ENCODE results near the gene MRPL44. TPM values are rescaled to one million over a fixed set of nuclear protein-coding genes. Genes with fewer than 3 reads are reported as not detected.

Gene MRPL44
- total RNA-seq, 4 donors from 2014 or later: 18.3 to 24.7 (median 19.6) TPM

- no peaks in the 10 kb centered on the region for H3K9me3 ChIP-seq
- WGBS: 91% methylated on average over 4 of the region's 4 CpGs
- no peak overlapping the region for H3K27ac ChIP-seq (replicated peaks in 1 of 4)
- no peaks in the 10 kb centered on the region for H3K27me3 ChIP-seq
- no peak overlapping the region for H3K4me3 ChIP-seq
- no peaks in the 10 kb centered on the region for H3K4me1 ChIP-seq
- no peak for DNase-seq (ENCODE audit: extremely low spot score)
- intact Hi-C loops (cut with DNase I): no loop called here
- TF ChIP-seq POLR2A (IDR thresholded peaks at IDR 0.05; ENCODE audit: low read depth): no peak
- TF ChIP-seq EP300 (IDR thresholded peaks at IDR 0.05): no peak
- no peak for TF ChIP-seq CTCF (IDR thresholded peaks at IDR 0.05)
- no peak for TF ChIP-seq POLR2AphosphoS5 (IDR thresholded peaks at IDR 0.05)
- no peaks in the 10 kb centered on the region for H3K36me3 ChIP-seq
Observed at GRCh38 chr2:223978451-223978850, 21.2 kb downstream of the MRPL44 start.

GRCh38 chr2:223979730-223980396 is 22.6 kb downstream of the MRPL44 start:
- 90% methylated on average over 2 of the region's 2 CpGs for WGBS
- no peak overlapping the region for H3K27ac ChIP-seq (replicated peaks in 1 of 4)
- no peaks in the 10 kb centered on the region for H3K9me3 ChIP-seq
- intact Hi-C loops (cut with DNase I): no loop called here
- no peaks in the 10 kb centered on the region for H3K4me1 ChIP-seq
- no peak overlapping the region for H3K4me3 ChIP-seq
- no peak for DNase-seq (ENCODE audit: extremely low spot score)
- H3K36me3 ChIP-seq: peaks cover 0 to 8% (median 0%) of the 10 kb centered on the region in 4 donors
- H3K27me3 ChIP-seq: no peaks in the 10 kb centered on the region
- TF ChIP-seq EP300 (IDR thresholded peaks at IDR 0.05) (no peak), CTCF (IDR thresholded peaks at IDR 0.05) (no peak), POLR2A (IDR thresholded peaks at IDR 0.05; ENCODE audit: low read depth) (no peak), POLR2AphosphoS5 (IDR thresholded peaks at IDR 0.05) (no peak)

GRCh38 chr2:223980397-223980735 is 23.1 kb downstream of the MRPL44 start:
- no peaks in the 10 kb centered on the region for H3K4me1 ChIP-seq
- intact Hi-C loops (cut with DNase I): no loop called here
- WGBS: 96% methylated on average over 1 of the region's 1 CpG
- no peak overlapping the region for H3K27ac ChIP-seq (replicated peaks in 1 of 4)
- DNase-seq (ENCODE audit: extremely low spot score): no peak
- no peak overlapping the region for H3K4me3 ChIP-seq
- peaks cover 0 to 8% (median 0%) of the 10 kb centered on the region in 4 donors for H3K36me3 ChIP-seq
- no peaks in the 10 kb centered on the region for H3K9me3 ChIP-seq
- TF ChIP-seq EP300 (IDR thresholded peaks at IDR 0.05) (no peak), CTCF (IDR thresholded peaks at IDR 0.05) (no peak), POLR2AphosphoS5 (IDR thresholded peaks at IDR 0.05) (no peak), POLR2A (IDR thresholded peaks at IDR 0.05; ENCODE audit: low read depth) (no peak)
- no peaks in the 10 kb centered on the region for H3K27me3 ChIP-seq

GRCh38 chr2:223980803-223981202 is 23.5 kb downstream of the MRPL44 start:
- TF ChIP-seq CTCF (IDR thresholded peaks at IDR 0.05): no peak
- no peak for TF ChIP-seq POLR2AphosphoS5 (IDR thresholded peaks at IDR 0.05)
- no peak for TF ChIP-seq POLR2A (IDR thresholded peaks at IDR 0.05; ENCODE audit: low read depth)
- no peak for TF ChIP-seq EP300 (IDR thresholded peaks at IDR 0.05)
- no peak for DNase-seq (ENCODE audit: extremely low spot score)
- Histone ChIP-seq H3K27me3 (no peaks in the 10 kb centered on the region), H3K4me3 (no peak overlapping the region), H3K9me3 (no peaks in the 10 kb centered on the region), H3K36me3 (peaks cover 0 to 8% (median 0%) of the 10 kb centered on the region in 4 donors), H3K4me1 (no peaks in the 10 kb centered on the region), H3K27ac (replicated peaks in 1 of 4) (no peak overlapping the region)
- WGBS: 92% methylated on average over 4 of the region's 4 CpGs
- intact Hi-C loops (cut with DNase I): no loop called here

GRCh38 chr2:223981241-223981640 is 24.0 kb downstream of the MRPL44 start:
- no peak for DNase-seq (ENCODE audit: extremely low spot score)
- intact Hi-C loops (cut with DNase I): no loop called here
- TF ChIP-seq EP300 (IDR thresholded peaks at IDR 0.05): no peak
- no peak for TF ChIP-seq CTCF (IDR thresholded peaks at IDR 0.05)
- TF ChIP-seq POLR2AphosphoS5 (IDR thresholded peaks at IDR 0.05): no peak
- no peak for TF ChIP-seq POLR2A (IDR thresholded peaks at IDR 0.05; ENCODE audit: low read depth)
- no peak overlapping the region for H3K4me3 ChIP-seq
- no peaks in the 10 kb centered on the region for H3K27me3 ChIP-seq
- no peaks in the 10 kb centered on the region for H3K4me1 ChIP-seq
- WGBS: 100% methylated on average over 1 of the region's 1 CpG
- H3K27ac ChIP-seq (replicated peaks in 1 of 4): no peak overlapping the region
- peaks cover 0 to 8% (median 0%) of the 10 kb centered on the region in 4 donors for H3K36me3 ChIP-seq
- no peaks in the 10 kb centered on the region for H3K9me3 ChIP-seq
